ENCODE results near the gene XPO5. TPM values are rescaled to one million over a fixed set of nuclear protein-coding genes. Genes with fewer than 3 reads are reported as not detected.

XPO5 gene
- total RNA-seq, 1 experiment from 2014 or later, result 77.4 TPM

GRCh38 chr6:43510827-43511163 is 65.0 kb downstream of the XPO5 start:
- Histone ChIP-seq H3K79me2 (ENCODE audit: insufficient read depth, low read length) (peaks cover 14% of the 10 kb centered on the region), H3K27me3 (ENCODE audit: insufficient read depth, low read length) (no peaks in the 10 kb centered on the region), H3K9me2 (ENCODE audit: insufficient read depth) (no peaks in the 10 kb centered on the region), H3K9me3 (ENCODE audit: control insufficient read depth in 1 of 2, insufficient read depth in 1 of 2, low read depth in 1 of 2, low read length in 2 of 2) (no peaks in the 10 kb centered on the region), H3K27ac (ENCODE audit: low read depth, low read length) (peak overlapping the region; percentile 42; the same call in 1 of the 2 replicates), H3K4me2 (ENCODE audit: low read length) (peak overlapping the region; percentile 88), H3K9ac (ENCODE audit: low read length) (peak overlapping the region; percentile 63; the same call in 1 of the 2 replicates), H3K4me3 (replicated peaks in 1 of 2; ENCODE audit: low read depth in 1 of 2, low read length in 2 of 2) (no peak overlapping the region), H4K20me1 (ENCODE audit: insufficient read depth) (no peaks in the 10 kb centered on the region), H2AFZ (ENCODE audit: low read depth, low read length, poor library complexity, severe bottlenecking) (no peak overlapping the region), H3K4me1 (ENCODE audit: control insufficient read depth in 1 of 2, insufficient read depth in 2 of 2, low read length in 2 of 2) (peaks cover 16 to 29% of the 10 kb centered on the region in 2 experiments; a peak in 3 of 4 replicates), H3K36me3 (ENCODE audit: control insufficient read depth in 1 of 2, insufficient read depth in 2 of 2, low read length in 2 of 2) (peaks cover 21 to 24% of the 10 kb centered on the region in 2 experiments; a peak in 3 of 4 replicates)
- no TSS peak for BruUV-seq (replicated peaks)
- intact Hi-C loops (cut with micrococcal nuclease), result no loop called here
- CTCF ChIA-PET, result interaction anchor here (1.7 kb wide), 1 partner anchor 54 kb away, joined by 10 read pairs; no protein-coding TSS in a partner anchor
- DNase-seq (ENCODE audit: low read depth, low spot score) (no peak), ATAC-seq (no peak)
- no peak for TF ChIP-seq SRF (IDR thresholded peaks at IDR 0.05; ENCODE audit: low read depth)
- POLR2A ChIA-PET, result no interaction called here
- RAD21 ChIA-PET (ENCODE audit: low non-redundant PET in 1 of 2, low total read pairs in 2 of 2, uncharacterized antibody in 2 of 2, unreplicated experiment in 2 of 2), result no interaction called here

- Histone ChIP-seq H3K27me3 (ENCODE audit: insufficient read depth, low read length) (no peaks in the 10 kb centered on the region), H3K4me1 (ENCODE audit: control insufficient read depth in 1 of 2, insufficient read depth in 2 of 2, low read length in 2 of 2) (peaks cover 10 to 23% of the 10 kb centered on the region in 2 experiments; a peak in 3 of 4 replicates), H3K36me3 (ENCODE audit: control insufficient read depth in 1 of 2, insufficient read depth in 2 of 2, low read length in 2 of 2) (peaks cover 20 to 25% of the 10 kb centered on the region in 2 experiments; a peak in 3 of 4 replicates), H3K27ac (ENCODE audit: low read depth, low read length) (peak within 1 kb of the TSS; percentile 42; the same call in 1 of the 2 replicates), H4K20me1 (ENCODE audit: insufficient read depth) (no peaks in the 10 kb centered on the region), H3K9ac (ENCODE audit: low read length) (peak within 1 kb of the TSS; percentile 63), H3K79me2 (ENCODE audit: insufficient read depth, low read length) (peaks cover 9% of the 10 kb centered on the region), H2AFZ (ENCODE audit: low read depth, low read length, poor library complexity, severe bottlenecking) (no peak within 1 kb of the TSS), H3K4me3 (replicated peaks in 1 of 2; ENCODE audit: low read depth in 1 of 2, low read length in 2 of 2) (peak within 1 kb of the TSS; percentile 45 to 64), H3K4me2 (ENCODE audit: low read length) (peak within 1 kb of the TSS; percentile 88), H3K9me3 (ENCODE audit: control insufficient read depth in 1 of 2, insufficient read depth in 1 of 2, low read depth in 1 of 2, low read length in 2 of 2) (no peaks in the 10 kb centered on the region), H3K9me2 (ENCODE audit: insufficient read depth) (no peaks in the 10 kb centered on the region)
- CTCF ChIA-PET, result interaction anchor here (1.3 to 1.7 kb wide), 2 partner anchors 14 to 53 kb away, joined by 3 to 10 read pairs; no protein-coding TSS in a partner anchor
- no TSS peak for BruUV-seq (replicated peaks)
- DNase-seq (ENCODE audit: low read depth, low spot score) (peak; percentile 46), ATAC-seq (peak; percentile 86)
- intact Hi-C loops (cut with micrococcal nuclease), result loop anchor here (10.0 kb wide), 1 partner anchor 145 kb away; the partner anchor contains the start of gene ZNF318
- RAD21 ChIA-PET (ENCODE audit: low non-redundant PET in 1 of 2, low total read pairs in 2 of 2, uncharacterized antibody in 2 of 2, unreplicated experiment in 2 of 2), result interaction anchor here (0.6 to 1.1 kb wide), 3 partner anchors 14 to 569 kb away, joined by 3 to 5 read pairs (median 3); partner anchors contain the start of gene DLK2 (in 1 of the 2)
- peak; percentile 47 for TF ChIP-seq POLR2A (IDR thresholded peaks at IDR 0.05; ENCODE audit: borderline replicate concordance, extremely low read depth, insufficient read depth, insufficient read length)
- TF ChIP-seq POLR2AphosphoS5 (IDR thresholded peaks at IDR 0.05; ENCODE audit: low read depth, low read length), result peak; percentile 58
- TF ChIP-seq SRF (IDR thresholded peaks at IDR 0.05; ENCODE audit: low read depth), result no peak
- peak; percentile 20; the same call in 1 of the 2 replicates for TF ChIP-seq SIN3A (IDR thresholded peaks at IDR 0.05; ENCODE audit: low read depth)
- no peak for TF ChIP-seq CTCF (IDR thresholded peaks at IDR 0.05 in 2 of 3, conservative IDR thresholded peaks at IDR 0.05 in 1 of 3; ENCODE audit: borderline replicate concordance in 1 of 3, insufficient read depth in 1 of 3, low read depth in 2 of 3, low read length in 2 of 3)
- no peak for TF ChIP-seq YY1 (IDR thresholded peaks at IDR 0.05; ENCODE audit: extremely low read depth, insufficient replicate concordance, low read depth, low read length)
- no peak for TF ChIP-seq CEBPB (IDR thresholded peaks at IDR 0.05; ENCODE audit: low read depth)
- TF ChIP-seq EZH2phosphoT487 (IDR thresholded peaks at IDR 0.05; ENCODE audit: borderline replicate concordance), result no peak
- no peak for TF ChIP-seq CBX3 (IDR thresholded peaks at IDR 0.05; ENCODE audit: low read depth)
- TF ChIP-seq ZNF274 (IDR thresholded peaks at IDR 0.05; ENCODE audit: low read depth, low read length), result no peak
- no peak for TF ChIP-seq ZFX (IDR thresholded peaks at IDR 0.05)
- POLR2A ChIA-PET, result interaction anchor here (0.8 kb wide), 1 partner anchor 18 kb away, joined by 3 read pairs; no protein-coding TSS in a partner anchor
Measured at GRCh38 chr6:43509984-43510826, 65.6 kb downstream of the XPO5 start, which contains the start of gene LRRC73. TSS of gene LRRC73 (minus strand) at chr6:43510346. CDS start at chr6:43509785, 561 bp downstream.

All from HCT116 (cell line).